H1 (cell line): ENCODE data around the gene SH3PXD2B. TPM values are rescaled to one million over a fixed set of nuclear protein-coding genes. Genes with fewer than 3 reads are reported as not detected.

ENCODE experiments used
- CTCF ChIA-PET: fragments of 300-600 bp; sonication (Branson Sonifier 250); formaldehyde crosslinking; loops from one replicate; lab custom pipeline; 2021; ENCODE audit not compliant: partially characterized antibody; lab: Charles Lee
- POLR2A ChIA-PET: fragments of 300-600 bp; sonication (Branson Sonifier 250); formaldehyde crosslinking; loops from one replicate; lab custom pipeline; 2021; ENCODE audit warnings: inconsistent platforms; ENCODE audit not compliant: partially characterized antibody; lab: Charles Lee
- DNase-seq, 2 experiments: peaks; one replicate each; pipeline versions ENCODE4 v3.0.0 to v3.0.0-alpha.2; 2010 to 2022; ENCODE audit warnings: low spot score in 2 of 2, low read depth in 1 of 2, mixed read lengths in 1 of 2
- FAIRE-seq: peaks from 2 replicates; lab custom pipeline; 2011; peaks lifted over from hg19 to GRCh38; lab: Jason Lieb, UNC
- H2AFZ ChIP-seq: 2 replicates; pipeline ENCODE4 v1.8.1; 2012; ENCODE audit warnings: low read length, inconsistent platforms
- H2AK5ac ChIP-seq: 2 replicates; pipeline ENCODE4 v1.6.1; 2013; ENCODE audit warnings: low read depth, low read length
- H2BK120ac ChIP-seq: replicated peaks from 2 replicates; pipeline ENCODE3; 2013; ENCODE audit warnings: low read depth, low read length, inconsistent platforms
- H2BK12ac ChIP-seq: 2 replicates; pipeline ENCODE4 v1.6.1; 2013; ENCODE audit warnings: low read depth, low read length
- H2BK15ac ChIP-seq: 2 replicates; pipeline ENCODE4 v1.6.1; 2013; ENCODE audit warnings: low read length
- H2BK20ac ChIP-seq: 2 replicates; pipeline ENCODE4 v1.6.1; 2013; ENCODE audit warnings: low read length
- H2BK5ac ChIP-seq: 2 replicates; pipeline ENCODE4 v1.6.1; 2013; ENCODE audit warnings: low read depth, low read length
- H3K14ac ChIP-seq: 2 replicates; pipeline ENCODE4 v1.6.1; 2013; ENCODE audit warnings: inconsistent platforms; ENCODE audit not compliant: insufficient read length
- H3K18ac ChIP-seq: 2 replicates; pipeline ENCODE4 v1.6.1; 2013; ENCODE audit warnings: low read length; ENCODE audit errors: extremely low read depth
- H3K23ac ChIP-seq: 2 replicates; pipeline ENCODE4 v1.6.1; 2013; ENCODE audit warnings: inconsistent platforms; ENCODE audit not compliant: insufficient read length
- H3K23me2 ChIP-seq: 2 replicates; pipeline ENCODE4 v1.6.1; 2013; ENCODE audit warnings: low read depth, low read length
- H3K27ac ChIP-seq: 2 replicates; pipeline ENCODE4 v1.6.1; 2011; ENCODE audit warnings: low read depth, low read length, inconsistent platforms
- H3K27me3 ChIP-seq, 4 experiments: replicated peaks in 1 of 4; 1 replicate in 1 of 4; 2 replicates in 3 of 4; pipeline versions ENCODE4 v1.6.1 to v1.8.1; 2011 to 2013; ENCODE audit warnings: low read length in 3 of 4, mild to moderate bottlenecking in 3 of 4, inconsistent platforms in 2 of 4, mixed read lengths in 2 of 4, moderate library complexity in 1 of 4; ENCODE audit not compliant: control insufficient read depth in 3 of 4, insufficient read depth in 3 of 4; ENCODE audit errors: extremely low read depth in 1 of 4
- H3K36me3 ChIP-seq, 4 experiments: 2 replicates each; pipeline versions ENCODE4 v1.6.1 to v1.8.1; 2011 to 2013; ENCODE audit warnings: mild to moderate bottlenecking in 4 of 4, low read length in 3 of 4, moderate library complexity in 2 of 4, control low read depth in 1 of 4, inconsistent platforms in 1 of 4; ENCODE audit not compliant: insufficient read depth in 4 of 4, control insufficient read depth in 2 of 4
- H3K4ac ChIP-seq: replicated peaks from 2 replicates; pipeline ENCODE3; 2013; ENCODE audit warnings: low read length, low read depth, mixed read lengths, inconsistent platforms; ENCODE audit not compliant: insufficient read length
- H3K4me1 ChIP-seq, 4 experiments: replicated peaks in 1 of 4; 1 replicate in 1 of 4; 2 replicates in 3 of 4; pipeline versions ENCODE4 v1.6.1 to v1.8.1; 2011 to 2013; ENCODE audit warnings: low read length in 3 of 4, inconsistent platforms in 2 of 4, mixed read lengths in 1 of 4; ENCODE audit not compliant: insufficient read depth in 4 of 4, control insufficient read depth in 3 of 4
- H3K4me2 ChIP-seq, 2 experiments: 2 replicates each; pipeline versions ENCODE4 v1.6.1 to v1.8.1; 2011 to 2013; ENCODE audit warnings: low read depth in 2 of 2, low read length in 2 of 2, control low read depth in 1 of 2, inconsistent platforms in 1 of 2, mild to moderate bottlenecking in 1 of 2; ENCODE audit not compliant: insufficient read depth in 1 of 2
- H3K4me3 ChIP-seq, 4 experiments: fragments of 200-600, 300-600 bp in 1 of 4; sonication (generic), shearing (Covaris generic), sonication (Bioruptor Twin) in 1 of 4; 2 replicates each; pipeline versions ENCODE4 v1.5.1 to v1.8.1; 2011 to 2016; ENCODE audit warnings: low read length in 4 of 4, low read depth in 3 of 4, control low read depth in 2 of 4, inconsistent platforms in 2 of 4, mild to moderate bottlenecking in 2 of 4, mixed read lengths in 1 of 4, moderate library complexity in 1 of 4; ENCODE audit not compliant: insufficient read depth in 2 of 4; ENCODE audit errors: extremely low read depth in 1 of 4
- H3K56ac ChIP-seq: replicated peaks from 2 replicates; pipeline ENCODE3; 2013; ENCODE audit warnings: low read depth, mild to moderate bottlenecking, mixed read lengths, low read length, inconsistent platforms; ENCODE audit not compliant: insufficient read length
- H3K79me1 ChIP-seq: 2 replicates; pipeline ENCODE4 v1.6.1; 2013; ENCODE audit warnings: low read depth, low read length, control low read depth
- H3K79me2 ChIP-seq, 2 experiments: 2 replicates each; pipeline versions ENCODE4 v1.6.1 to v1.8.1; 2012 to 2013; ENCODE audit warnings: low read length in 2 of 2, mild to moderate bottlenecking in 2 of 2, inconsistent platforms in 1 of 2; ENCODE audit not compliant: insufficient read depth in 2 of 2, control insufficient read depth in 1 of 2
- H3K9ac ChIP-seq, 4 experiments: replicated peaks in 1 of 4; 1 replicate in 1 of 4; 2 replicates in 3 of 4; pipeline versions ENCODE4 v1.6.1 to v1.8.1; 2011 to 2013; ENCODE audit warnings: low read depth in 3 of 4, low read length in 3 of 4, control low read depth in 2 of 4, mild to moderate bottlenecking in 2 of 4, moderate library complexity in 2 of 4, inconsistent platforms in 1 of 4; ENCODE audit errors: extremely low read depth in 1 of 4
- H3K9me3 ChIP-seq, 2 experiments: 2 replicates each; pipeline versions ENCODE4 v1.6.1 to v1.8.1; 2012 to 2013; ENCODE audit warnings: mild to moderate bottlenecking in 2 of 2, moderate library complexity in 2 of 2, control low read depth in 1 of 2, inconsistent platforms in 1 of 2, low read depth in 1 of 2, low read length in 1 of 2, mixed read lengths in 1 of 2; ENCODE audit not compliant: insufficient read depth in 2 of 2
- H4K20me1 ChIP-seq, 2 experiments: replicated peaks in 1 of 2; 2 replicates each; pipeline versions ENCODE3 to v1.8.1; 2011 to 2013; ENCODE audit warnings: inconsistent platforms in 2 of 2, low read length in 2 of 2, mild to moderate bottlenecking in 1 of 2; ENCODE audit not compliant: insufficient read depth in 2 of 2, control insufficient read depth in 1 of 2
- H4K5ac ChIP-seq: 2 replicates; pipeline ENCODE4 v1.6.1; 2013; ENCODE audit warnings: low read length, low read depth, mixed read lengths, inconsistent platforms; ENCODE audit not compliant: insufficient read length
- H4K8ac ChIP-seq: 2 replicates; pipeline ENCODE4 v1.8.0; 2013; ENCODE audit warnings: mild to moderate bottlenecking, moderate library complexity, low read length, inconsistent platforms; ENCODE audit not compliant: insufficient read depth; ENCODE audit errors: extremely low read depth
- H4K91ac ChIP-seq: replicated peaks from 2 replicates; pipeline ENCODE3; 2013; ENCODE audit warnings: low read length, mixed read lengths, inconsistent platforms; ENCODE audit not compliant: insufficient read length
- BCL11A ChIP-seq, 2 experiments: IDR thresholded peaks; one replicate each; pipeline ENCODE4 v1.6.1; 2011; ENCODE audit warnings: low read depth in 2 of 2, low read length in 2 of 2, mild to moderate bottlenecking in 2 of 2
- KDM5A ChIP-seq: fragments of 200-600 bp; IDR thresholded peaks from 2 replicates; pipeline ENCODE4 v1.7.1; 2012; ENCODE audit warnings: mild to moderate bottlenecking, low read length, inconsistent platforms, mixed read lengths
- PHF8 ChIP-seq: fragments of 200-600 bp; sonication (generic); conservative IDR thresholded peaks from 2 replicates; pipeline ENCODE4 v1.7.1; 2012; ENCODE audit warnings: low read depth, mild to moderate bottlenecking, inconsistent platforms, low read length, moderate library complexity
- POLR2AphosphoS5 ChIP-seq: IDR thresholded peaks from 2 replicates; pipeline ENCODE4 v1.6.1; 2011; ENCODE audit warnings: low read depth, low read length
- SP1 ChIP-seq: IDR thresholded peaks from 2 replicates; pipeline ENCODE4 v1.6.1; 2011; ENCODE audit warnings: low read depth, low read length
- TCF12 ChIP-seq: IDR thresholded peaks from 2 replicates; pipeline ENCODE4 v1.6.1; 2011; ENCODE audit warnings: low read depth, mild to moderate bottlenecking, low read length
- WGBS, 2 experiments: shearing (Covaris generic) in 1 of 2; methylation state at CpG; one replicate each; pipeline versions ENCODE4 v1.1.6 to v1.1.7; 2013 to 2015; ENCODE audit warnings: low lambda C conversion rate in 2 of 2, mixed read lengths in 2 of 2, inconsistent platforms in 1 of 2, low coverage in 1 of 2, missing lambda C conversion rate in 1 of 2; ENCODE audit not compliant: insufficient replicate concordance in 2 of 2, insufficient coverage in 1 of 2, insufficient read length in 1 of 2; ENCODE audit errors: extremely low coverage in 1 of 2, missing lambda C conversion rate in 1 of 2; 5-methylcytosine and 5-hydroxymethylcytosine counted together
- polyA plus RNA-seq, 7 experiments: library from polyadenylated mRNA; depleted of rRNA in 3 of 7; stranded (reverse) in 5 of 7; unstranded in 2 of 7; fragments of >200 nt in 5 of 7; fragments of 200-250 nt in 2 of 7; gene quantifications; 1 replicate in 5 of 7; 2 replicates in 1 of 7; 4 replicates in 1 of 7; pipeline versions ENCODE4 v1.2.1 to v1.2.3, GENCODE V29; 2011 to 2013; ENCODE audit warnings: missing spikeins in 2 of 7, mixed read lengths in 2 of 7
- total RNA-seq: library from RNA; stranded (reverse); fragmentation: NEBNext Ultra II Directional; extraction: Animal tissue kit (Norgen Biotek cat#: 25700); gene quantifications from 2 replicates; pipeline ENCODE4 v1.2.1, GENCODE V29; 2021

SH3PXD2B gene
- total and polyA plus RNA-seq, 2 of the 8 experiments (the other 6 are each of a cell fraction or from before 2014, with no cell fraction given): 32.9 to 72.9 TPM

- H3K4me2 ChIP-seq: no peak overlapping the region
These were observed 114.8 kb downstream of the SH3PXD2B start for GRCh38 chr5:172339264-172340180.

More at GRCh38 chr5:172339264-172340180, 114.8 kb downstream of the SH3PXD2B start:
- H3K27ac ChIP-seq: no peak overlapping the region
- H4K5ac ChIP-seq: no peak overlapping the region
- H2BK15ac ChIP-seq: no peak overlapping the region
- POLR2A ChIA-PET: interaction anchor here (0.6 to 1.0 kb wide), 2 partner anchors 11 to 149 kb away, joined by 3 to 4 read pairs; no protein-coding TSS in a partner anchor
- no peak overlapping the region for H3K18ac ChIP-seq
- no peak for FAIRE-seq
- no peaks in the 10 kb centered on the region for H3K4me1 ChIP-seq
- H2BK20ac ChIP-seq: no peak overlapping the region
- H3K14ac ChIP-seq: no peak overlapping the region
- H2BK120ac ChIP-seq: no peak overlapping the region
- H3K79me1 ChIP-seq: no peaks in the 10 kb centered on the region
- H3K4me3 ChIP-seq: no peak overlapping the region
- no peaks in the 10 kb centered on the region; the same call in 1 of the 2 replicates for H3K23me2 ChIP-seq
- H4K20me1 ChIP-seq: peaks cover 0 to 2% of the 10 kb centered on the region in 2 experiments
- peak overlapping the region; percentile 1; the same call in 1 of the 2 replicates for H4K8ac ChIP-seq
- 94% methylated on average over 35 of the region's 35 CpGs; no CpG with 5 or more reads in 1 of the 2 experiments for WGBS, 2 experiments
- H3K27me3 ChIP-seq: no peaks in the 10 kb centered on the region
- H3K9me3 ChIP-seq: no peaks in the 10 kb centered on the region
- H2AK5ac ChIP-seq: no peak overlapping the region
- CTCF ChIA-PET: interaction anchor here (1.0 to 1.8 kb wide), 4 partner anchors 8 to 183 kb away, joined by 3 to 4 read pairs (median 4); no protein-coding TSS in a partner anchor
- peaks cover 0 to 27% (median 17%) of the 10 kb centered on the region in 4 experiments; a peak in 6 of 8 replicates for H3K36me3 ChIP-seq
- H3K56ac ChIP-seq: no peak overlapping the region
- DNase-seq: no peak
- H4K91ac ChIP-seq: no peak overlapping the region
- no peaks in the 10 kb centered on the region for H3K79me2 ChIP-seq
- no peak overlapping the region for H3K9ac ChIP-seq
- H2BK12ac ChIP-seq: no peak overlapping the region
- H2BK5ac ChIP-seq: no peak overlapping the region
- no peak overlapping the region for H3K23ac ChIP-seq
- H2AFZ ChIP-seq: no peak overlapping the region
- no peak for TF ChIP-seq POLR2AphosphoS5
- no peak for TF ChIP-seq BCL11A (IDR thresholded peaks at IDR 0.05; ENCODE audit: low read depth in 2 of 2, low read length in 2 of 2)
- no peak for TF ChIP-seq TCF12
- TF ChIP-seq KDM5A: no peak
- TF ChIP-seq PHF8: no peak
- no peak for TF ChIP-seq SP1
- TF ChIP-seq, all 59 proteins: peak for 0
- H3K4ac ChIP-seq: no peak overlapping the region
